ACC112 (cell line): ENCODE results near the gene MNAT1.
"Not testable (repeated sequence)": the region's sequence is repeated elsewhere in the genome, so short reads cannot be mapped to it uniquely, and the experiment has no call there.

ENCODE experiments used
- H2AFZ ChIP-seq: fragments of 200-600 bp; sonication (generic); one replicate; pipeline ENCODE4 v1.6.0; 2017; ENCODE audit warnings: antibody characterized with exemption, low read length; ENCODE audit not compliant: unreplicated experiment
- H3K27ac ChIP-seq: fragments of 200-600 bp; sonication (generic); 2 replicates; pipeline ENCODE4 v1.5.1; 2014; ENCODE audit warnings: low read depth, mild to moderate bottlenecking, antibody characterized with exemption, low read length, moderate library complexity
- H3K27me3 ChIP-seq: fragments of 200-600 bp; sonication (generic); 2 replicates; pipeline ENCODE4 v1.6.1; 2014; ENCODE audit warnings: mild to moderate bottlenecking, antibody characterized with exemption, low read length, moderate library complexity, mixed read lengths; ENCODE audit not compliant: insufficient read depth
- H3K36me3 ChIP-seq: fragments of 200-600 bp; sonication (generic); 2 replicates; pipeline ENCODE4 v1.6.1; 2016; ENCODE audit warnings: mild to moderate bottlenecking, antibody characterized with exemption, low read length, moderate library complexity, mixed read lengths; ENCODE audit not compliant: insufficient read depth
- H3K4me1 ChIP-seq: fragments of 200-600 bp; sonication (generic); one replicate; pipeline ENCODE4 v1.6.1; 2016; ENCODE audit warnings: low read length, mixed read lengths; ENCODE audit not compliant: insufficient read depth, unreplicated experiment, control insufficient read depth
- H3K4me3 ChIP-seq: fragments of 200-600 bp; sonication (generic); 2 replicates; pipeline ENCODE4 v1.5.1; 2014; ENCODE audit warnings: mild to moderate bottlenecking, low read depth, low read length
- H3K79me2 ChIP-seq: fragments of 200-600 bp; sonication (generic); one replicate; pipeline ENCODE4 v1.6.0; 2016; ENCODE audit warnings: low read length; ENCODE audit not compliant: control insufficient read depth, unreplicated experiment, insufficient read depth

MNAT1 gene

DNA sequence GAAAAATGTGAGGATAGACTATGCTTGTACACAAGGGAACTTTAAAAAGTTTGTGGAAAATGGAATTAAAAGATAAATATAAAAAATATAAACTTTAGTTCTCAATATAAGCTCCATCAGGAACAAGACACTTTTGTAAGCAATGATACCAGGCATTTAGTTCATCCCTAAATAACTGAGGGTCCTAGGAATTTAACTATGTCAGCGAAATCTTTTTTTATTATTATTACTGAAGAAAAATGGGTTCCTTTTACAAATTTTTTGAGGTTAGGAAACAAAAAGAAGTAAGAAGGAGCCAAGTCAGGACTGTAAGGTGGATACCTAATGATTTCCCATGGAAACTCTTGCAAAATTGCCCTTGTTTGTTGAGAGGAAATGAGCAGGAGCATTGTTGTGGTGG is 143.6 kb downstream of the MNAT1 start:
- Histone ChIP-seq H3K4me1 (no peaks in the 10 kb centered on the region), H3K36me3 (peaks cover 18% of the 10 kb centered on the region), H2AFZ (no peak overlapping the region), H3K79me2 (no peaks in the 10 kb centered on the region), H3K27ac (no peak overlapping the region), H3K4me3 (no peak overlapping the region), H3K27me3 (no peaks in the 10 kb centered on the region)

DNA sequence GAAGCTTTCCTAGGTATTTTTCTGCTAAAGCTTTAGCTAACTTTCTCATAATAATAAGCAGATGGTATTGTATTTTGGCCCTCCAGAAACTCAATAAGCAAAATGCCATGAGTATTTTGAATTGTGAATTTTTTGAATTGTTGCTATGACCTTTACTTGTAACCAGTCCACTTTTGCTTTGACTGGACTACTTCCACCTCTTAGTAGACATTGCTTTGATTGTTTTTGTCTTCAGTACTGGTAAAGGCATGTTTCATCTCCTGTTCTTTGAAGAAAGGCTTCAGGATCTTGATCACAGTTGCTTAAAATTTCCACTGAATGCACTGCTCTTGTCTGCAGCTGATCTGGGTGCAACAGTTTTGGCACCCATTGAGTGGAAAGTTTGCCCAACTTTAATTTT is 144.0 kb downstream of the MNAT1 start:
- Histone ChIP-seq H3K27me3 (no peaks in the 10 kb centered on the region), H3K27ac (no peak overlapping the region), H3K4me1 (no peaks in the 10 kb centered on the region), H3K36me3 (peaks cover 21% of the 10 kb centered on the region), H3K79me2 (no peaks in the 10 kb centered on the region), H2AFZ (no peak overlapping the region), H3K4me3 (no peak overlapping the region)

DNA sequence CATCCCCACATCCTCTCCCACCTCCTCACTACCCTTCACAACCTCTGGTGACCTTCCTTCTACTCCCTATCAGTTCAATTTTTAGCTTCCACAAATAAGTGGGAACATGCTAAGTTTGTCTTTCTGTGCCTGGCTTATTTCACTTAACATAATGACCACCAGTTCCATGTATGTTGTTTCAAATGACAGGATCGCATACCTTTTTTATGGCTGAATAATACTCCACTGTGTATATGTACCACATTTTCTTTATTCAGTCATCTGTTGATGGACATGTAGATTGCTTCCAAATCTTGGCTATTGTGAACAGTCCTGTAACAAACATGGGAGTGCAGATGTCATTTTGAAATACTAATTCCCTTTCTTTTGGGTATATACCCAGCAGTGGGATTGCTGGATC is 147.7 kb downstream of the MNAT1 start:
- Histone ChIP-seq H3K4me1 (no peaks in the 10 kb centered on the region), H3K27me3 (no peaks in the 10 kb centered on the region), H3K27ac (no peak overlapping the region), H2AFZ (no peak overlapping the region), H3K4me3 (no peak overlapping the region), H3K79me2 (peaks cover 10% of the 10 kb centered on the region), H3K36me3 (peaks cover 38% of the 10 kb centered on the region)

DNA sequence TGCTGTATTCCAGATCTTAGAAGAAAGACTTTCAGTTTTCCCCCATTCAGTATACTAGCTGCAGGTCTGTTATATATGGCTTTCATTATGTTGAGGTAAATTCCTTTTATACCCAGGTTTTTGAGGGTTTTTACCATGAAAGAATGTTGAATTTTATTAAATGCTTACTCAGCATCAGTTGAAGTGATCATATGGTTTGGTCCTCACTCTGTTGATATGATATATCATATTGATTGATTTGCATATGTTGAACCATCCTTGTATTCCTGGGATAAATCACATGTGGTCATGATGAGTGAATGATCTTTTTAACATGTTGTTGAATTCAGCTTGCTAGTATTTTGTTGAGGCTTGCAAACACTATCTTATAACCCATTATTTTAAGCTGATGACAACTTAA is 149.6 kb downstream of the MNAT1 start:
- Histone ChIP-seq H3K27me3 (no peaks in the 10 kb centered on the region), H3K36me3 (peaks cover 38% of the 10 kb centered on the region), H3K27ac (no peak overlapping the region), H3K4me1 (no peaks in the 10 kb centered on the region), H2AFZ (no peak overlapping the region), H3K4me3 (no peak overlapping the region), H3K79me2 (peaks cover 10% of the 10 kb centered on the region)

DNA sequence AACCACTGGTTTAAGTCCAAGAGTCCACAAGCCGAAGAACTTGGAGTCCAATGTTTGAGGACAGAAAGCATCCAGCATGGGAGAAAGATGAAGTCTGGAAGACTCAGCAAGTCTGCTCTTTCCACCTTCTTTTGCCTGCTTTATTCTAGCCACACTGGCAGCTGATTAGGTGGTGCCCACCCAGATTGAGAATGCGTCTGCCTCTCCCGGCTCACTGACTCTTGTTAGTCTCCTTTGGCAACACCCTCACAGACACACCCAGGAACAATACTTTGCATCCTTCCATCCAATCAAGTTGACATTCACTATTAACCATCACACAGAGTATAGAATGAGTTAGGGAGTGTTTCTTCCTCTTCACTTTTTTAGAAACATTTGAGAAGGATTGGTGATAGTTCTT is 156.1 kb downstream of the MNAT1 start:
- not testable (repeated sequence) for H3K27ac ChIP-seq, H3K27me3 ChIP-seq, H3K4me3 ChIP-seq, H3K36me3 ChIP-seq, H3K79me2 ChIP-seq, H2AFZ ChIP-seq, H3K4me1 ChIP-seq

DNA sequence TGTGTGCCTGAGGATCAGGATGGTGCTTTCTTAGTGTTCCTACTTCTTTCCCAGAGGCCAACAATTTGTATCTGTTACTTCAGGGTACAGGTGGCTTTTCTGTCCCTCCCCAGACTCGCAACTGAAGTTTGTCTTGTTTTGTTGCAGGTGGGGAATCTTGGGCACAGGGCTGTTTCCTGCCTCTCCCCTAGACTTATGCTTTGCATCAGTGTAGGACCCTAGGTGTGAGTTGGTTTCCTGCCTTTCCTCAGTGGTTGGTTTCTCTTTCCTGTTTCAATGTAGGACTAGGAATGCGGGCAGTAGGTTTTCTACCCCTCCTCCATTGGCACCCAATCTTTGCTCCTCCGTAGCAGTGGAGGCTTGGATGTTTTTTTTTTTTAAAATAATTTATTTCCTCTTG is 159.3 kb downstream of the MNAT1 start:
- H3K79me2 ChIP-seq = no peaks in the 10 kb centered on the region
- no peak overlapping the region for H3K27ac ChIP-seq
- no peaks in the 10 kb centered on the region for H3K4me1 ChIP-seq
- no peaks in the 10 kb centered on the region; the same call in 1 of the 2 replicates for H3K36me3 ChIP-seq
- no peaks in the 10 kb centered on the region for H3K27me3 ChIP-seq
- no peak overlapping the region for H3K4me3 ChIP-seq
- no peak overlapping the region for H2AFZ ChIP-seq

DNA sequence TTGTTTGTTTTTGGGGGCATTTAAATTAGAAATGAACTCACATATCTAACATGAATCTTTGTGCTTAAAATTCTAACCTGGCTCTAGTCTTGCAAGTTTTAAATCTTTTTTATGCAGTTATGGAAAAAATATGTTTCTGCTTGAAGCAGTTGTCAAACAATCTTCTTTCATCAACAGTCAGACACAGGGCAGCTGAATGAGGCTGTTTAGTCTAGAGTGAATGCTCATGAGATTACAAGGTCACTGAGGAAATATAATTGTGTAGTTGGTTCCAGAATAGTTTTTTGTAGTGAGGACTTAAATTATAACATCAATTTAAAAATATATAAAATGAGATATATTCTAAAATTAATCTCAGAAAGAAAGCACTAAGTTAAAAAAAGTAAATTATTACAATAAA is 169.8 kb downstream of the MNAT1 start:
- no peaks in the 10 kb centered on the region for H3K79me2 ChIP-seq
- peaks cover 4% of the 10 kb centered on the region for H3K4me1 ChIP-seq
- H3K27ac ChIP-seq = no peak overlapping the region
- H3K27me3 ChIP-seq = no peaks in the 10 kb centered on the region
- no peak overlapping the region for H2AFZ ChIP-seq
- no peaks in the 10 kb centered on the region for H3K36me3 ChIP-seq
- no peak overlapping the region for H3K4me3 ChIP-seq

DNA sequence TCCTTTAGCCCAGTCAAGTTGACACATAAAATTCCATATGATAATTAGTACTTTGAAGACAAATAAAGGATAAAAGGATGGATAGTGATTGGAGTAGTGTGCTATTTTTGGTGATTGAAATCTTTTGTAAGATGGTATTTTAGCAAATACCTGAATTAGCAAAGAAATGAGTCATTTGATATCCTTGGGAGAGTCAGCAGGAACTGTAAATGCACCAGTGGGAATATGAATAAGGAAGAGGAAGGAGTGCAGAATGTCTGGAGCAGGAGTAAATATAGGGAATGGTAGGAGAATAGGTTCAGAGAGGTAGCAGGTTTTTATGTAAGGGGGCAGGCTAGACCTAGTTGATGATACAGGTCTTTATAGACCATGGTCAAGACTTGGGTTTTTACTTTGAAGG is 171.4 kb downstream of the MNAT1 start:
- no peak overlapping the region for H2AFZ ChIP-seq
- no peaks in the 10 kb centered on the region for H3K36me3 ChIP-seq
- peaks cover 4% of the 10 kb centered on the region for H3K4me1 ChIP-seq
- no peaks in the 10 kb centered on the region for H3K79me2 ChIP-seq
- H3K4me3 ChIP-seq = no peak overlapping the region
- H3K27ac ChIP-seq = no peak overlapping the region
- H3K27me3 ChIP-seq = no peaks in the 10 kb centered on the region

DNA sequence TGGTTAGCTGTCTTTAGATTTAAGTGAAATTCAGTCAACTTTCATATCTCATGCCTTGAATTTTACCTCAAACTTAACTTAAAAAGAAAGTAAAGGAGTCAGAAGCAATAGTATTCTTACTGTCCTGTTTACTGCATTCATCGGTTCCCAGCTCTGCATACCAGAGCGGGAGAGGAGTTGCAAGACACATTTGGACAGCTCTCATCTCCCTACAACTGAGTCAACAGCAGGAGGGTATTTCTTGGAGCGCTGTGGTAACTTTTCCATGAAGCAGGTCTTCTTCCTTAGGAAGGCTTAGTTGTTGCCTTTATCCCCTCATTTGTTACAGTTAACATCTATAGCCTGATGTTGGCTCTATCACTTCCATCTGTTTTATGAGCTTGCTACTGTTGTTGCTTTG is 181.2 kb downstream of the MNAT1 start:
- no peaks in the 10 kb centered on the region for H3K27me3 ChIP-seq
- H3K79me2 ChIP-seq = no peaks in the 10 kb centered on the region
- H3K4me1 ChIP-seq = no peaks in the 10 kb centered on the region
- H3K4me3 ChIP-seq = no peak overlapping the region
- no peak overlapping the region for H2AFZ ChIP-seq
- H3K27ac ChIP-seq = no peak overlapping the region
- no peaks in the 10 kb centered on the region for H3K36me3 ChIP-seq

DNA sequence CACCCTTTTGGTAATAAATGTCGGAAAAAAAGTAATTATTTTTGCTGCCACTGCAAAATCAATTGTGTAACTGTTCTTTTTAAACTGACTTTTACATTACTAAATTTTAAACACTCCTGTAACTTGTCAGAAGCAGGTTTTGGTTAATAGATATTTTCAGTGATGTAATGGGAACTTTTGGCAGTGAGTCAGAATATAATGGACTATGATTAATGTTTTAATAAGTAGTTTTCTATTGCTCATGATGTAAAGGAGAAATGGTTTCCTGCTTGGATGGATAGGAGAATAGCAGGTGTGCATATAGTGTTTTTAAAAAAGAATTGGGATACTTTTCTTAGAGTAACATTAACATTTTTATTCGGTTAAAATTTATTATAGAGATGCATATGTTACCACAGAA is 187.5 kb downstream of the MNAT1 start:
- Histone ChIP-seq H3K36me3 (no peaks in the 10 kb centered on the region), H3K27ac (no peak overlapping the region), H3K79me2 (no peaks in the 10 kb centered on the region), H2AFZ (no peak overlapping the region), H3K27me3 (no peaks in the 10 kb centered on the region), H3K4me1 (peaks cover 5% of the 10 kb centered on the region), H3K4me3 (no peak overlapping the region)

DNA sequence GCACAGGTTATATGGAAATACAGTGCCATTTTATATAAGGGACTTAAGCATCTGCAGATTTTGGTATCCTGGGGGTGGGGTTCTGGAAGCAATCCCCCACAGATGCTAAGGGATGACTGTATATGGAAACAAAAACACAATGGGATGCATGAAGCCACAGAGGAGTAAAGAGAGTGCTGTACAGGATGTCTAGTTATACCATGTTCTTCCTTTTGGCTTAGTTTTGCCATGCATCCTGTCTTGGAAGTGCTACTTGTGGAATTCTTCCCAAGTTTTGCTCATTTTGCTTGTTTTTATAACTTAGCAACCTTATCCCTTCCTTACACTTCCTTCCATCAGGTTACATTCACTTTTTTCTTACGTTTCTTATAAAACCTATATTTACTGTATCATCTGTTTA is 190.7 kb downstream of the MNAT1 start:
- Histone ChIP-seq H3K36me3 (no peaks in the 10 kb centered on the region), H3K4me3 (no peak overlapping the region), H2AFZ (no peak overlapping the region), H3K27ac (no peak overlapping the region), H3K79me2 (no peaks in the 10 kb centered on the region), H3K4me1 (peaks cover 5% of the 10 kb centered on the region), H3K27me3 (no peaks in the 10 kb centered on the region)

DNA sequence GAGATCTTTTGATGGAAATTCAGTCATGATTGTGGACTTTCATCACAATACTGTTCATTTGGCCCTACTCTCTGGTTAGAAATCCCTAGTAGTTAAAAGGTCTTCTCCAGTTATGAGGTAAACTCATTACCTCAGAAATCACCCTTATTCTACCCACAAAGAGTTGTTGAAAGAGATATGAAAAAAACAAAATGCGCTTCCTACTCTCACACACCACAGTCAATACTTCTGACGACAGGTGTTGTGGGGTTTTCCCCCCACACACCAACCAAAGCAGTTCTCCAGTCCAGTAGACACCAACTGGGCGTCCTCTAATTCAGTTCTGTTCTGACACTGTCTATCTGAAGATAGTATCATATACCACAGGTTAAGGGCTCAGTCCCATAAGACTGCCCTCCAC is 191.4 kb downstream of the MNAT1 start:
- no peaks in the 10 kb centered on the region for H3K79me2 ChIP-seq
- no peak overlapping the region for H3K4me3 ChIP-seq
- H3K27ac ChIP-seq = no peak overlapping the region
- no peak overlapping the region for H2AFZ ChIP-seq
- peaks cover 5% of the 10 kb centered on the region for H3K4me1 ChIP-seq
- H3K36me3 ChIP-seq = no peaks in the 10 kb centered on the region
- no peaks in the 10 kb centered on the region for H3K27me3 ChIP-seq
